ENCODE results near the gene ANP32A.
"Not testable (repeated sequence)": the region's sequence is repeated elsewhere in the genome, so short reads cannot be mapped to it uniquely, and the experiment has no call there.

Gene ANP32A

GRCh38 chr15:68781766-68782588, 38.7 kb downstream of the ANP32A start:
- DNase-seq: no peak

GRCh38 chr15:68781217-68781616, 39.5 kb downstream of the ANP32A start:
- no peak for DNase-seq

- DNase-seq: no peak
Measured at GRCh38 chr15:68778876-68779275, 41.8 kb downstream of the ANP32A start.

DNA sequence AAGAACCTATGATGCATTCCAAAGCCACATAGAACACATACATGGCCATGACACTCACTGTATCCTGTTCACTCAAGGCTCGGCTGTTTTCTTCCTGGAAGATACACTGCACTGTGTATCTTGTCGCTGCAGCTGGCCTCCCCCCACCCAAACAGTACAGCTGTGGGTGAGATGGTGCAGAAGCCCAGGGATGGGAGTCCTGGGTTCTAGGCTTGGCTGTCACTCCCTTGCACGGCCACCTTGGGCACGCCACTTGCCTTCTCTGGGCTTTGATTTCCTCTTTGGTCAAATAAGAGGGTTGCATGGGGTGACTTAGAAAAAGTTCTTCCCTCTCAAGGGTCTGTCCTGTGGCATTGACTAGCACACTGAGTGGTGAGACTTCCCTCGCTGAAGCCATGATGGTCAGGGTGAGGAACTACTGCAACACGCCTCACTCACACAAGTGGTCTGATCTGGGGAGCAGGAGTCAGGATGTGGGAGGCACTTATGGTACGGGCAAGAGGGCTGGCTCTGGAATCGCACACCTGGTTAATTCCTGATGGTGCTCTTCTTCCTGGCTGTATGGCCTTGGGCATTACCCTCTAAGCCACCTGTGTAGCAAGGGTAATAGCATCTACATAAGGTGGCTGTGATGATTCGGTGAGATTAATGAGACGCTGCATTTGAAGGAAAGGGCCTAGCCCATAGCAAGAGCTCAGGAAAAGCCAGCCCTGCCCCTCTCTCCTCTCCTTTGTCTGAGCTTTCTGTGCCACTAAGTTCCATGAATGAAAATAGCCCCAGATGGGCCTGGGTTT, 44.0 kb downstream of the ANP32A start:
- DNase-seq: no peak

- no peak for DNase-seq
Measured at GRCh38 chr15:68775671-68776476, 44.8 kb downstream of the ANP32A start.

DNA sequence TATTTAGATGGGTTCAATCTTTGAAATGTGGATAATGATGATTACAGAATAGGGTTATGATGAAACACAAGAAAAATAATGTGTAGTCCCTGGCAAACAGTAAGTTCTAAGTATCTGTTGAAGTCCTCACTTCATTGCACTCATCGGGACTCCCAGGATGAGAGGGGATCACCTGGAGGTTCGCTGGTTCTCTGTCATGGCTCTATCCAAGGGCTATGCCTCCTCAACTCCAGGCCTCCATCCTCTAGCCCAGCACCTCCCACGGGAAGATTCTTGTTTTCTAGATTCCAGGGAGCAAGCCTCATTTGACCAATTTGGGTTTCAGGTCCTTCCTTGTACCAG, 45.5 kb downstream of the ANP32A start:
- DNase-seq: no peak

- no peak for DNase-seq
Measured at GRCh38 chr15:68774521-68775235, 46.0 kb downstream of the ANP32A start.

GRCh38 chr15:68774120-68774519, 46.6 kb downstream of the ANP32A start:
- no peak for DNase-seq

- DNase-seq: no peak
Measured at GRCh38 chr15:68773036-68773435, 47.7 kb downstream of the ANP32A start.

- no peak for DNase-seq
Measured at GRCh38 chr15:68770216-68770615, 50.5 kb downstream of the ANP32A start.

DNA sequence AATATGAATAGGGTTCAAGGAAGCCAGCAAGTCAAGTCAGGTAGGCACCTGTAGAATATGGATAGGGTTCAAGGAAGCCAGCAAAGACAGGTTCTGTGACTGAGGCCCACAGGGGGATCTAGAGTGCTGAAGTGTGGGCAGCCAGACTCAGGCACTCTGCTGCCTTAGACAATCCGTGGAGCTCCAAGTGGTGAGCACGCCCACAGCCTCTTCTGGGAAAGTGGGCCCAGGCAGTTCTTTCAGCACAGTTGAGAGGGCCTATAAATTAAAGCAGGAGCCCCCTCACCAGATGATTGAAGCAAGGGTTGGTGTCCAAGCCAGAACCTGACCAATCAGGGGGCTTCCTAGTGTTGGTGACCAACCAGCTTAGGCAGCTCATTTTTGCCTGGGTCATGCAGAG, 51.0 kb downstream of the ANP32A start:
- DNase-seq: no peak

DNA sequence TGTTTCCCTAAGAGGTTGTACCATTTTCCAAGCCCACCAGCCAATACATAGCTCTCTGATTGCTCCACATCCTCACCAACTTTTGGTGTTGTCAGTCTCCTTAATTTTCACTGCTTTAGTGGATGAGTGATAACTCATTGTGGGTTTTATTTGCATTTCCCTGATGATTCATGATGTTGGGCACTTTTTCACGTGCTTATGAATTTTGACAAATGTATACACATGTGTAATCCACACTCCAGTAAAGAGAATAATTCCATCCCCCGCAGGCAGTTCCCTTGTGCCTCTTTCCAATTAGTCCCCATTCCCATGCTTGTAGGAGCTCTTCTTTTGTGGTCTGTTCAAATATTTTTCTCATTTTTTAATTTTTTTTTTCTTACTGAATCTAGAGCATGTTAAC, 52.4 kb downstream of the ANP32A start:
- DNase-seq: no peak

DNA sequence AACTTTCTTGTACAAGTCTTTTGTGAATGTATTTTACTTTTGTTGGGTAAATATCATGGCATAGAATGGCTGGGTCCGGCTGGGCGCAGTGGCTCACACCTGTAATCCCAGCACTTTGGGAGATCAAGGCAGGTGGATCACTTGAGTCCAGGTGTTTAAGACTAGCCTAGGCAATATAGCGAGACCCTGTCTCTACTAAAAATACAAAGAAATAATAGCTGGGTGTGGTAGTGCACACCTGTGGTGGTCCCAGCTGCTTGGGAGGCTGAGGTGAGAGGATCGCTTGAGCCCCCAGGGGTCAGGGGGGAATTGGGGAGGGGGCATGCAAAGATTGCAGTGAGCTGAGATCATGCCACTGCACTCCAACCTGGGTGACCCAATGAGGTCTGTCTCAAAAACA, 52.9 kb downstream of the ANP32A start:
- no peak for DNase-seq

DNA sequence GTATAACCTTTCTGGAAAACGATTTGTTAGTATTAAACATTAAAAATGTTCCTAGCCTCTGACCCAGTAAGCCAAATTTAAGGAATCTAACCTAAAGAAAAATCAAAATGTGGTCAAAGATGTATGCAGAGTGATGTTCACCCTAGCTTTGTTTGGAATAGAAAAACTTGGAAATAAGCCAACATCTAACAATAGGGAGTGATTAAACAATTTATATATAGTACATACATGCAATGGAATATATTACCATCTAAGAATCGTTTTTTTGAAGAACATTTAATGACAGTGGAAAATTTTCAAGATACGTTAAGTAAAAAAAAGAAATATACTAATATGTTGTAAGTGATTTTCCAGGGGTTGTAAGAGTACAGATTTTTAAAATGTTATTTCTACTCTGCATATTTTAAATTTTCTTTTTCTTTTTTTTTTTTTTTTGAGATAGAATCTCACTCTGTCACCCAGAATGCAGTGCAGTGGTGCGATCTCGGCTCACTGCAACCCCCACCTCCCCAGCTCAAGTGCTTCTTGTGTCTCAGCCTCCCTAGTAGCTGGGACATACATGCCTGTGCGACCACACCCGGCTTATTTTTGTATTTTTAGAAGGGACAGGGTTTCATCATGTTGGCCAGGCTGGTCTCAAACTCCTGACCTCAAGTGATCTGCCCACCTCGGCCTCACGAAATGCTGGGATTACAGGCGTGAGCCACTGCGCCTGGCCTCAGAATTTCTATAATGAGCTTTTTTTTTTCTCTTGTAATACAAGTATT, 54.9 kb downstream of the ANP32A start:
- no peak for DNase-seq

- DNase-seq: no peak
Measured at GRCh38 chr15:68764090-68764489, 56.6 kb downstream of the ANP32A start.

DNA sequence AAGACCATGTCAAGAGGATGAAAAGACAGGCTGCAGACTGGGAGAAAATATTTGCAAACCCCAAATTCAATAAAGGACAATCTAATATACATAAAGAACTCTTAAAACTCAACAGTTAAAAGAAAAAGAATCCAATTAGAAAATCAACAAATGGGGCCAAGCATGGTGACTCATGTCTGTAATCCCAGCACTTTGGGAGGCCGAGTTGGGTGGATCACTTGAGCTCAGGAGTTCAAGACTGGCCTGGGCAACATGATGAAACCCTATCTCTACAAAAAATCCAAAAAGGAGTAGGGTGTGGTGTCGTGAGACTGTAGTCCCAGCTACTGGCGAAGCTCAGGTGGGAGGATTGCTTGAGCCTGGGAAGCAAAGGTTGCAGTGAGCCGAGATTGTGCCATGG, 57.6 kb downstream of the ANP32A start:
- DNase-seq: no peak

GRCh38 chr15:68759982-68760579, 60.6 kb downstream of the ANP32A start:
- DNase-seq: not testable (repeated sequence)

DNA sequence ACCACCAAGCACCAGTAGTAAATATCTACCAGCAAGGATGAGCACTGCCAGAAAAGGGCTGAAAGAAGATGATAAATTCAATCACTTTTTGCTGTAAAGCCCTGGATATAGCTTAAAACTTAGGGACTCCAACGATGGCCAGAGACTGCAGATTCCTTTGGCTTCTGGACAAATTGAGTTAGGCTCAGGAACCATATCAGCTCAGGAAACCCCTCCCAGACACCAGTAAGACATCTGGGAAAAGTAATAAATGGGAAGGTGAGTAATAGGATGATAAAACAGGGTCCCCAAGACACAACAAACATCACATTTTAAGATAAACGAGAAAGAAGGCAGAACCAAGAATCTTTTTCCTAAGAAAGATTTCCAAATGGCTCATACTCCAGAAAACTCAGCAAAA, 65.0 kb downstream of the ANP32A start:
- DNase-seq: no peak

DNA sequence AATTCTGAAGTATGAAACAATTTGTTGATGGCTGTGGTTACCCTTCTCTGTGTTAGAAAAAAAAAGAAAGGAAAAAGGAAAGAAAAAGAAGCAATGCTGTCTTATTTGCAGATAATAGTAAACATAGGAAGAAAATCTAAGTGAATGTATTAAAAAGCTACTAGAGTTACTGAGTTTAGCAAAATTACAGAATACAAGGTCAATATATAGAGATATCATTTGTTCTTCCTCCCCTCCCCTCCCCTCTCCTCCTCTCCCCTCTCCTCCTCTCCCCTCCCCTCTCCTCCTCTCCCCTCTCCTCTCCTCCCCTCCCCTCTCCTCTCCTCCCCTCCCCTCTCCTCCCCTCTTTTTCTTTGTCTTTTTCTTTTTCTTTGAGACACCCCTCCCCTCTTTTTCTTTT, 69.1 kb downstream of the ANP32A start:
- no peak for DNase-seq

DNA sequence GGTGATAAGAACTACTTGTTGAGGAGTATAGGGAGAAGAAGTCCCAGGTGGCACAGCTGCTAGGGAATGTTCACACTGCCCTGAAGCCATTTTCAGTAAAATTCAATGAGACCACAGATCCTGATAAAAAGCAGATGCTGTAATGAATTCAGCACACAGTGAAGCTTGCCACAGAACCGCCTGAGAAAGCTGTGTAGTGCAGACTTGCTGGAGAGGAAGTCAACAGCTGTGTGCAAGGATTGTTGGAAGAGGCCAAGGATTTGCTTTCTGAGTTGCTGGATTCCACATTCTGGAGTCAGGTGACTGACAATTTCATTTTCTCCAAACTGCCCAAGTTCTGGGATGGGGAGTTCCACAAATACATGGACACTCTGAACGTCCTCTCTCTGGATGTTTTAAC, 70.9 kb downstream of the ANP32A start:
- no peak for DNase-seq

DNA sequence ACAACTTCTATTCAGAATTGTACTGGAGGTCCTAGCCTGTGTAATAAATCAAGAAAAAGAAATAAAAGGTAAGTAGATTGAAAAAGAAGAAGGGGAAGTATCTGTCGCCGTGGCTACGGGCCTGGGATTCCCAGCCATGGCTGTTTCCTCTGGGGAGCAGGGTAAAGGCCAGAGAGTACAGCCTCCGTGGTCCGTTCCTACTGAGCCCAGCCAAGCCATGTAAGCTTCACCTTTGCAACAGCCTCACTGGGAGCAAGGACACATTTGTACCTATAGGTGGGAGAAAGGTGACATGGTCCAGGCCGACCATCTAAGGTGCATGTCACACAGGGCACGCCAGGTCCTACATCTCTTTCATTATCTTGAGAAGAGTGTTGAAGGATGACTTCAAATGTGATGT, 71.3 kb downstream of the ANP32A start:
- no peak for DNase-seq

GRCh38 chr15:68743256-68743655, 77.4 kb downstream of the ANP32A start:
- DNase-seq: no peak
